ENCODE measurements around the gene SMIM24. TPM values are rescaled to one million over a fixed set of nuclear protein-coding genes. Genes with fewer than 3 reads are reported as not detected.

The SMIM24 gene
- total and polyA plus RNA-seq, 9 of the 15 experiments (the other 6 are each of a cell fraction or from before 2014, with no cell fraction given): 0.45 to 12.3 (median 1.4) TPM; not detected in 1

DNA sequence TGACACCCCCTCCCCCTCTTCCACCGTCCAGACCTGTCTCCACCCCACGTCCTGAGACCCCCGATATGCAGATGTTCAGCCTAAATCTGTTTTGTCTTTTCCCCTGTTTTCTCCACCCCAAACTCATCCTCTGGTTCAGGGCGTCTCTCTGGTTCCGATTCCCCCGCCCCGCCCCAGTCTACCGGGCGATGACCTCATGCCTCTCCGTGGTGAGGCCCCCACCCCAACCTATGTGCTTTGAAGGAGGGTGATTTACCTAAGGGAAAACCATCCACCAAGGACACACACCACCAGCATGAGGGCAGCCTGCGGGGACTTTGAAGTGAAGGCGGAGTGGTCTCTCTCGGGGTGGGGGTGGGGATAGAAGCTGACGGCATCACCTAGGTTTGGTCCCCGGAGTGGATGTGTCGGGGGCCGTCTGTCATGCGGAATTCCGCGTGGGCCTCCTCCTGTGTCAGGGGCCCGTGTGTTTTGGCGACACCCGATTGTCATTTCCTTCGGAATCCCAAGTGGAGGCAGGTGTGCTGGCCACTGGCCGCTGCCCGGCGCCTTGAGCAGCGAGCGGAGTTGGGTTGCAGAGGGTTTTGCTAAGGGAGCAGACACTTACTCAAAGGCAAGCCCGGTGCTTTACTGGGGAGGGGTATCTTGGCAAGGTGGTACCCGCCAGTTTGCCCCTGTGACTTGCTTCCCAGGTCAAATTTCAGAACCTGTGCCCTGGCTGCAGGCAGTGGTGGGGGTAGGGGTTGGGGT is 27.2 kb upstream of the SMIM24 start (continued):
- TF ChIP-seq, protein P1, sequence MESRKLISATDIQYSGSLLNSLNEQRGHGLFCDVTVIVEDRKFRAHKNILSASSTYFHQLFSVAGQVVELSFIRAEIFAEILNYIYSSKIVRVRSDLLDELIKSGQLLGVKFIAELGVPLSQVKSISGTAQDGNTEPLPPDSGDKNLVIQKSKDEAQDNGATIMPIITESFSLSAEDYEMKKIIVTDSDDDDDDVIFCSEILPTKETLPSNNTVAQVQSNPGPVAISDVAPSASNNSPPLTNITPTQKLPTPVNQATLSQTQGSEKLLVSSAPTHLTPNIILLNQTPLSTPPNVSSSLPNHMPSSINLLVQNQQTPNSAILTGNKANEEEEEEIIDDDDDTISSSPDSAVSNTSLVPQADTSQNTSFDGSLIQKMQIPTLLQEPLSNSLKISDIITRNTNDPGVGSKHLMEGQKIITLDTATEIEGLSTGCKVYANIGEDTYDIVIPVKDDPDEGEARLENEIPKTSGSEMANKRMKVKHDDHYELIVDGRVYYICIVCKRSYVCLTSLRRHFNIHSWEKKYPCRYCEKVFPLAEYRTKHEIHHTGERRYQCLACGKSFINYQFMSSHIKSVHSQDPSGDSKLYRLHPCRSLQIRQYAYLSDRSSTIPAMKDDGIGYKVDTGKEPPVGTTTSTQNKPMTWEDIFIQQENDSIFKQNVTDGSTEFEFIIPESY (CRISPR knock-in tag; IDR thresholded peaks at IDR 0.05): peak; percentile 77; the same call in 1 of the 2 replicates
- TF ChIP-seq FIP1L1 (IDR thresholded peaks at IDR 0.05; ENCODE audit: low read depth, low read length, poor library complexity, severe bottlenecking) (no peak), ATF7 (IDR thresholded peaks at IDR 0.05) (peak; percentile 73), JUND (IDR thresholded peaks at IDR 0.05; ENCODE audit: borderline replicate concordance, low read depth, low read length) (peak; percentile 67), JUND (tag; IDR thresholded peaks at IDR 0.05; ENCODE audit: borderline replicate concordance, low read depth, low read length) (no peak; the same call in 2 of the 3 replicates), TBP (optimal IDR thresholded peaks at IDR 0.05; ENCODE audit: low read depth, low read length) (no peak), ZNF3 (CRISPR knock-in tag; IDR thresholded peaks at IDR 0.05) (no peak), ZNF239 (CRISPR knock-in tag; IDR thresholded peaks at IDR 0.05) (no peak), ZBTB7A (IDR thresholded peaks at IDR 0.05; ENCODE audit: borderline replicate concordance, control insufficient read depth, low read depth, low read length) (0 out of 2 replicates have a peak, but pooled peaks have one; percentile 36), ATF3 (IDR thresholded peaks at IDR 0.05) (peak; percentile 89), ATF3 (CRISPR knock-in tag; conservative IDR thresholded peaks at IDR 0.05) (no peak)
- TF ChIP-seq, protein P2, sequence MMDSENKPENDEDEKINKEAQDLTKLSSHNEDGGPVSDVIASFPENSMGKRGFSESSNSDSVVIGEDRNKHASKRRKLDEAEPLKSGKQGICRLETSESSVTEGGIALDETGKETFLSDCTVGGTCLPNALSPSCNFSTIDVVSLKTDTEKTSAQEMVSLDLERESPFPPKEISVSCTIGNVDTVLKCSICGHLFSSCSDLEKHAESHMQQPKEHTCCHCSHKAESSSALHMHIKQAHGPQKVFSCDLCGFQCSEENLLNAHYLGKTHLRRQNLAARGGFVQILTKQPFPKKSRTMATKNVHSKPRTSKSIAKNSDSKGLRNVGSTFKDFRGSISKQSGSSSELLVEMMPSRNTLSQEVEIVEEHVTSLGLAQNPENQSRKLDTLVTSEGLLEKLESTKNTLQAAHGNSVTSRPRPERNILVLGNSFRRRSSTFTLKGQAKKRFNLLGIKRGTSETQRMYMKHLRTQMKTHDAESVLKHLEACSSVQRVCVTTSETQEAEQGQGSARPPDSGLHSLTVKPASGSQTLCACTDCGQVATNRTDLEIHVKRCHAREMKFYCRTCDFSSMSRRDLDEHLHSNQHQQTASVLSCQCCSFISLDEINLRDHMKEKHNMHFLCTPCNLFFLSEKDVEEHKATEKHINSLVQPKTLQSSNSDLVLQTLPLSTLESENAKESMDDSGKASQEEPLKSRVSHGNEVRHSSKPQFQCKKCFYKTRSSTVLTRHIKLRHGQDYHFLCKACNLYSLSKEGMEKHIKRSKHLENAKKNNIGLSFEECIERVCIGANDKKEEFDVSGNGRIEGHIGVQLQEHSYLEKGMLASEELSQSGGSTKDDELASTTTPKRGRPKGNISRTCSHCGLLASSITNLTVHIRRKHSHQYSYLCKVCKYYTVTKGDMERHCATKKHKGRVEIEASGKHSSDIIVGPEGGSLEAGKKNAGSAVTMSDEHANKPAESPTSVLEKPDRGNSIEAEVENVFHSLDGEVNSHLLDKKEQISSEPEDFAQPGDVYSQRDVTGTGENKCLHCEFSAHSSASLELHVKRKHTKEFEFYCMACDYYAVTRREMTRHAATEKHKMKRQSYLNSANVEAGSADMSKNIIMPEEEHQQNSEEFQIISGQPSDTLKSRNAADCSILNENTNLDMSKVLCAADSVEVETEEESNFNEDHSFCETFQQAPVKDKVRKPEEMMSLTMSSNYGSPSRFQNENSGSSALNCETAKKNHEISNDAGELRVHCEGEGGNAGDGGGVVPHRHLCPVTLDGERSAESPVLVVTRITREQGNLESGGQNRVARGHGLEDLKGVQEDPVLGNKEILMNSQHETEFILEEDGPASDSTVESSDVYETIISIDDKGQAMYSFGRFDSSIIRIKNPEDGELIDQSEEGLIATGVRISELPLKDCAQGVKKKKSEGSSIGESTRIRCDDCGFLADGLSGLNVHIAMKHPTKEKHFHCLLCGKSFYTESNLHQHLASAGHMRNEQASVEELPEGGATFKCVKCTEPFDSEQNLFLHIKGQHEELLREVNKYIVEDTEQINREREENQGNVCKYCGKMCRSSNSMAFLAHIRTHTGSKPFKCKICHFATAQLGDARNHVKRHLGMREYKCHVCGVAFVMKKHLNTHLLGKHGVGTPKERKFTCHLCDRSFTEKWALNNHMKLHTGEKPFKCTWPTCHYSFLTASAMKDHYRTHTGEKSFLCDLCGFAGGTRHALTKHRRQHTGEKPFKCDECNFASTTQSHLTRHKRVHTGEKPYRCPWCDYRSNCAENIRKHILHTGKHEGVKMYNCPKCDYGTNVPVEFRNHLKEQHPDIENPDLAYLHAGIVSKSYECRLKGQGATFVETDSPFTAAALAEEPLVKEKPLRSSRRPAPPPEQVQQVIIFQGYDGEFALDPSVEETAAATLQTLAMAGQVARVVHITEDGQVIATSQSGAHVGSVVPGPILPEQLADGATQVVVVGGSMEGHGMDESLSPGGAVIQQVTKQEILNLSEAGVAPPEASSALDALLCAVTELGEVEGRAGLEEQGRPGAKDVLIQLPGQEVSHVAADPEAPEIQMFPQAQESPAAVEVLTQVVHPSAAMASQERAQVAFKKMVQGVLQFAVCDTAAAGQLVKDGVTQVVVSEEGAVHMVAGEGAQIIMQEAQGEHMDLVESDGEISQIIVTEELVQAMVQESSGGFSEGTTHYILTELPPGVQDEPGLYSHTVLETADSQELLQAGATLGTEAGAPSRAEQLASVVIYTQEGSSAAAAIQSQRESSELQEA (IDR thresholded peaks at IDR 0.05; ENCODE audit: low read depth): 0 out of 2 replicates have a peak, but pooled peaks have one; percentile 19
- TF ChIP-seq, protein P3, sequence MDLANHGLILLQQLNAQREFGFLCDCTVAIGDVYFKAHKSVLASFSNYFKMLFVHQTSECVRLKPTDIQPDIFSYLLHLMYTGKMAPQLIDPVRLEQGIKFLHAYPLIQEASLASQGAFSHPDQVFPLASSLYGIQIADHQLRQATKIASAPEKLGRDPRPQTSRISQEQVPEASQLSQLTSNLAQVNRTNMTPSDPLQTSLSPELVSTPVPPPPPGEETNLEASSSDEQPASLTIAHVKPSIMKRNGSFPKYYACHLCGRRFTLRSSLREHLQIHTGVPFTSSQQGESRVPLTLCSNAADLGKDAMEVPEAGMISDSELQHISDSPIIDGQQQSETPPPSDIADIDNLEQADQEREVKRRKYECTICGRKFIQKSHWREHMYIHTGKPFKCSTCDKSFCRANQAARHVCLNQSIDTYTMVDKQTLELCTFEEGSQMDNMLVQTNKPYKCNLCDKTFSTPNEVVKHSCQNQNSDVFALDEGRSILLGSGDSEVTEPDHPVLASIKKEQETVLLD (IDR thresholded peaks at IDR 0.05): 0 out of 2 replicates have a peak, but pooled peaks have one; percentile 42
